ENCODE measurements around the gene CCDC127. TPM values are rescaled to one million over a fixed set of nuclear protein-coding genes. Genes with fewer than 3 reads are reported as not detected.

The CCDC127 gene
- total RNA-seq, 1 donor from 2014 or later = 7.0 TPM

DNA sequence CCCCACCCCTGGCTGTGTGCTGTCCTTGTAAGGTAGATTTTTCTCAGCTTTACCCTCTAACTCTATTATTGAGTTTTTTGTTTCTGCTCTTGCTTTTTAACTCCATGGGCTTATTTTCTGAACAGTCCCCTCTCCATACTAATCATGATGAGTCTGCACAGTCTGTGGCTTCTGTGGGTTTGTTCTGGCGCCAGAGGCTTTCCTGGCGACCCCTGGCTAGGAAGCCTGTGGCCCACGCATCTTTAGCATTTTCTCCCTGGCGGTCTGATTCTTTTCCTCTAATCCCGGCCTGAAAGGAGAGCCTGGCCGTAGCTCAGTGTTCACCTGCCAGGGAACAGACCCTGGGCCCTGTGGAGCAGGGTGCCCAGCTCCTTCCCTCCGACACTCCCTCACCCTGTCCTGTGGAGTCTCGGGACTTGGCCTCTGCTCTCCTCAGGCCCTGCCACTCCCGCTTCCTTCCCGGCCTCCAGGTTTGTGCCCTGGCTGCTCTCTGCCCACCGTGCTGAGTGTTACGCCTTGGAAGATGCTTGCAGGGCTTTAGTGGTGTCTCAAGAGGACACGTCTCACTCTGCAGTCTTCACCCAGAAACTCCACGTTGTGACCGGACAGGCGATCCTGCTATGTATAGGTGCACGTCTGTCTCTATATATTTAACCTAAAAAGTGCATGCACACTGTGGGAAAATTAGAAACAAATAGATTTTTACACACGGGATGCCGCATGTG lies 58.3 kb downstream of the CCDC127 start:
- DNase-seq (ENCODE audit: low spot score) = no peak

DNA sequence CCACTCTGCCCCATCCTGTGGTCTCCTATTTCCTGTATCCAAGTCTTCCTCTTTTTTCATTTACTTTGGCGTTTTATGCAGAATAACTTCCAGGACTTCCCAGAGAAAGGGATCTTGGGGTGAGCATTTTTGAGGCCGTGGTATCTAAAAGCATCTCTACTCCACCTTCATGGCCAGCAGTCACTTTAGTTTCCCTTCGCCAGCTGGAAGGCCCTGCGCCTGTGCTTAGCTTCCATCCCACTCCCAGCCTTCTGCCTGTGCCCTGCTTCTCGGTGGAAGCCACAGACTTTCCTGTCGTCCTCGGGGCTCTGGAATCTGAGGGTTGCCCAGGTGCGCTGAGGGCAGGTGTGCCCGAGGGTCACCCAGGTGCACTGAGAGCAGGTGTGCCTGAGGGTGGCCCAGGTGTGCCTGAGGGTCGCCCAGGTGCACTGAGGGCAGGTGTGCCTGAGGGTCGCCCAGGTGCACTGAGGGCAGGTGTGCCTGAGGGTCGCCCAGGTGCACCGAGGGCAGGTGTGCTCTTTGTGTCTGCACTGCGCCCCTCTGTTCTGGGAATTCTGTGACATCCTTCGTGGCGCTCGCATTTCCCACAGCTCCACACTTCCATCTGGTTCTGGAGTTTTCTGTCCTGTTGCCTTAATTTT lies 59.0 kb downstream of the CCDC127 start:
- DNase-seq (ENCODE audit: low spot score) = no peak

DNA sequence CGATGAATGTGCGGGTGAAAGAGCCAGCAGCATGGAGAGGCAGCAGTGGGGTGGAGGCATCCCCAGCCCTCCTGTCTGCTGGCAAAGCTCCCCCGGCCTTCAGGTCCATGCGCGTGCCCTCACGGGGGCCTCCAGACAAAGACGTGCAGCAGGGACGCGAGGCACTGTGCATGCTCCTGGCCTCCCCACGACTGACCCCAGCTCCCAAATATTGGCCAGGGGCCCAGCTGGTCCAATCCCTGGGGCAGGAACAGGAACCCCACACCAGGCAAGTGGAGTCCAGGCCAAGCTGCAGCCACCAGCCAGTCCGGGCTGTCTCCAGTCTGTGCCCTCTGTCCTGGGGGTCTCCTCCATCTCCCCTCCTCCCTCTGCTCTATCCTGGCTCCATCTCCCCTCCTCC lies 60.2 kb downstream of the CCDC127 start:
- no peak for DNase-seq (ENCODE audit: low spot score)

DNA sequence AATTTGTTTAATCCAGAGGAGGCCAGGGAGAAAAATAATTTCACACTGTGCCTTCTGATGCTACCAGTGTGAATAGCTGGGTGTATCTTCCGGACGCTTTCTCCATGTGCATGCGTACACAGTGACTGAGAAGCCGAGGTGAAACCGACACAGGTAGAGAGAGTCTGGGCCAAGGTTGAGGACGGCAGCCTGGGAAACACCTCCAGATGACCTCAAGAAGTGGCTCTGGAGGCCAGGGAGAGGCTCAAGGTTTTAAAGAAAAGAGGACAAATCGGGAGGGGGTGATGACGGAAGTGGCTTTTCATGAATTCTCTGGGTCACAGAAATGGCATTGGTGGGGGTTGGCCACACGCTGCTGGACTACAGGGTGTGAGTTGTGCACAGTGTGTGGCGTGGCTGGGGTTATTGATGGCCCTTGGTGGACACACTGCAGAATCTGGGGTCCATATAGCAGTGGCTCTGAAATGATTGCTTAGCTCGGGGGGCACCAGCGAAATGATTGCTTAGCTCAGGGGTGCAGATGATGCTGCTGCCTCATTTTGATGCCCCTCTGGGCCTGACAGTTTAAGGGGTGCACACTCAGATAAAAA lies 60.7 kb downstream of the CCDC127 start:
- DNase-seq (ENCODE audit: low spot score) = no peak

DNA sequence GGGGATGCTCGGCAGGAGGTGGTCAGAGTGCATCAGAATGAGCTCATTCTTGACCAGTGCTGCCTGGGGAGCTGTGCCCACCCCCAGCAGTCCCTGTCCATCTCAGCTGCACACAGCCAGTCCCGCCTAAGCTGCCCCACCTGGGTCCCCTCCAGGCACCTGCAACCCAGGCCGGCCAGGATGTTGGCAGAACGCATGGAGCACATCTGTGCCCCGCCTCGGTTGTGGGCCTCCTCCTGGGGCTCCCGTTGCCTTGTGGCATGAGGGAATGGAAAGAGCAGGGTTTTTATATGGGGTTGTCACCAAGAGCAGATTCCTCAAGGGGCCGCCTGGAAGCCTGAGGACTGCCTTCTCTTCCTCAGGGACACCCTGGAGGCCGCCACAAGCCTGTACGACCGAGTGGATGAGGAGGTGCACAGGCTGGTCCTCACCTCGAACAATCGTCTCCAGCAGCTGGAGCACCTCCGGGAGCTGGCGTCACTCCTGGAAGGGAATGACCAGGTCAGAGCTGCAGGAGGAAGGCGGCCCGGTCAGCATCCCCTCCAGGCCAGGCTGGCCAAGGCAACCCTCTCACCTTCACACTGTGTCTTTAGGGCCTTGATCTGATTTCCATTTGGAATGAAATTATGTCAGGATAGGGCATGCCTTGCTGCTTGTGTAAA lies 61.4 kb downstream of the CCDC127 start:
- no peak for DNase-seq (ENCODE audit: low spot score)

DNA sequence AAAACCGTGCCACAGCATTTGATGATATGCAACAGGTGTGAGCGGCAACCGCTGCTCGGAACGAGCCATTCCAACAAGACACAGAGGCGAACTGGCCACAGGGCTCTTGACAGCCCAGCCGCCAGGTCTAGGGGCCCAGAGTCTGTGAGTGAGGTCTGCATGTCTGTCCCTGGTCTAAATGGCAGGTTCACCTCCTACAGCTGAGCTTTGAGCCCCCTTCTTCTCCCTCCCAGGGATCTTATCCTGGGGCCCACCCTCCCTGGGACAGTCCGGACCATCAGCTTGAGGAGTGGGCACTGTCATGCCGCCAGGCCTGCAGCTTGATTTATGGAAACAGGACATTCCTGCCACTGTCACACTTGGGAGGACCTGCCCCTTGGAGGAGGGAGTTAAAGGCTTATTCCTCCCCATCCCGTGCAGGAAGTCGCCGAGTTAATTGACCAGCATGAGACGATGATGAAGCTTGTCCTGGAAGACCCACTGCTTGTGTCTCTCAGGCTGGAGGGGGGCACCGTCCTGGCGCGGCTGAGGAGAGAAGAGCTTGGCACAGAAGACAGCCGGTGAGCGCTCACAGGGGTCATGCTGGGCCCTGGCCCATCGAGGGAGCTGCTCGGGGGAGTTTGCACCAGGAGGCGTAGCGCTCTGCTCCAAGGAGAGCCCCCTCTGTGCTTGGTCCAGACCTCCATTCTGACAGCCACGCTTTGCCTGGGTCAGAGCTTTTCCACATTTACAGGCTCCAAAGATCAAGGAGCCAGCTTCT lies 62.1 kb downstream of the CCDC127 start:
- no peak for DNase-seq (ENCODE audit: low spot score)

DNA sequence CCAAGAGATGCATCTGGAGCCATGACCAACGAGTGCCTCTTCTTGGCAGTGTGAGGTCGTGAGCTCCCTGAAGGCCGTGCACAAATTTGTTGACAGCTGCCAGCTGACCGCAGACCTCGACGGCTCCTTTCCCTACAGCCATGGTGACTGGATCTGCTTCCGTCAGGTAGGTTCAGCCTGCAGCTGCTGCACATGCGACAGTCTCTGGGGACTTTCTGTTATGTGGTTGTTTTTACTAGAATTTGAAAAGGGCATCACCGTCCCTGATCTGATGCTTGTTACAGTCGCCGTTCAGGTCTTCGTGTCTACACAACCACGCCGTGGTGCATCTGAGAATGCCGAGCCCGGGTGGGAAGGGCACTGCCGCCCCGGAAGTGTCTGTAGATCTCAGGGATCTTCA lies 63.1 kb downstream of the CCDC127 start:
- no peak for DNase-seq (ENCODE audit: low spot score)

DNA sequence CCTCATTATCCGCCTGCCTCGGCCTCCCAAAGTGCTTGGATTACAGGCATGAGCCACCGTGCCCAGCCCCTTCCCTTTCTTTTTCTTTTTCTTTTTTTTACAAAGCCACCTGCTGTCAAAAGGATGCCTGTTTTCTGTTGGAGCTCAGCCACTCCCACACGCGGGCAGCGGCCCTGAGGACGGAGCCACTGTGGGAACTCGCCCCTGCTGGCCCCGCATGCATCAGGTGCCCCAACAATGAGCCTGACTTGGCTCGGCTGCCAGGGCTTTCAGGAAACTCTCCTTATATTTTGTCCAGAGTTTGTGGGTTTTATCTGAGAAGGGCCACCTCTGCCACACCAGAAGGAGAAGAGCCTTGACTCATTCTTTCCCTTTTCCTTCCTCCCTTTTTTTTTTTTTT lies 63.7 kb downstream of the CCDC127 start:
- no peak for DNase-seq (ENCODE audit: low spot score)

DNA sequence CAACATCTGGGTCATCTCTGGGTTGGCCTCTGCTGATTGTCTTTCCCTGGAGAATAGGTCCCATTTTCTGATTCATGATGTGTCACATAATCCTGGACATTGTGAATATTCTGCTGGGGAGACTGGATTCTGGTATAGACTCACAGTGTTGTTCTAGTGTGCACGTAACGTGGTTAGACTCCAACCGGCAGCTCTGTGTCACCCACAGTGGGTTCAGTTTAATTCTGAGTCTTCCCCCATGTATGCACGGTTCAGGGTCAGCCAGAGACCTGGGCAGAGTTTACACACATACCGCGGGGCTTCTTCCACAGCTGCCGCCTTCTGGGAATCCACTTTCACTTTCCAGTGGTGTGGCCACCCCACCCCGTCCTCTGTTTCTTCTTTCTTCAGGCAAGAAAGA lies 64.7 kb downstream of the CCDC127 start:
- DNase-seq (ENCODE audit: low spot score) = no peak

DNA sequence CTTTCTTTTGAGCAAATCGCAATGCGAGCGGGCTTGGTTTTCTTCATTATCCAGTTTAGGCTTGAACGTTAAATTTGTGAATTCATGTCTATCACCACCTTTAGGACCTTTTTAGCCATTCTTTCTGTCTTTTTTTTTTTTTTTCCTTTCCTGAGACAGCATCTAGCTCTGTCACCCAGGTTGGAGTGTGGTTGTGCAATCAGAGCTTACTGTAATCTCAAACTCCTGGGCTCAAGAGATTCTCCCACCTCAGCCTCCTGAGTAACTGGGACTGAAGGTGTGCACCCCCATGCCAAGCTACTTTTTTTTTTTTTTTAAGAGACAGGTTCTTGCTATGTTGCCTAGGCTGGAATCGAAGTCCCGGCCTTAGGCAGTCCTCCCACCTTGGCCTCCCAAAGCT lies 65.9 kb downstream of the CCDC127 start:
- no peak for DNase-seq (ENCODE audit: low spot score)

DNA sequence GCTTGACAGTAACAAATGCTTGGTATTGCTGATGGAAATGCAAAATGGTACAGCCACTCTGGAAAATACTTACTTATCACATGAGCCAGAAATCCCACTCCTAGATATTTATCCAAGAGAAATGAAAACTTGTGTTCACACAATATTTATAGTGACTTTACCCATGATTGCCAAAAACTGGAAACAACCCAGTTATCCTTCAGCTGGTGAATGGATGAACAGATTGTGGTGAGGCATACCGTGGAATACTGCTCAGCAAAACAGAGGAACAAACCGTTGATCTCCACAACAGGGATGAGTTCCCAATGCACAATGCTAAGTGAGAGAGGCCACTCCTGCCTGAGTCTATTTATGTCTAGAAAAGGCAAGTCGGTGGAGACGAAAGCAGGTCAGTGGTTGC lies 67.2 kb downstream of the CCDC127 start:
- DNase-seq (ENCODE audit: low spot score) = no peak

DNA sequence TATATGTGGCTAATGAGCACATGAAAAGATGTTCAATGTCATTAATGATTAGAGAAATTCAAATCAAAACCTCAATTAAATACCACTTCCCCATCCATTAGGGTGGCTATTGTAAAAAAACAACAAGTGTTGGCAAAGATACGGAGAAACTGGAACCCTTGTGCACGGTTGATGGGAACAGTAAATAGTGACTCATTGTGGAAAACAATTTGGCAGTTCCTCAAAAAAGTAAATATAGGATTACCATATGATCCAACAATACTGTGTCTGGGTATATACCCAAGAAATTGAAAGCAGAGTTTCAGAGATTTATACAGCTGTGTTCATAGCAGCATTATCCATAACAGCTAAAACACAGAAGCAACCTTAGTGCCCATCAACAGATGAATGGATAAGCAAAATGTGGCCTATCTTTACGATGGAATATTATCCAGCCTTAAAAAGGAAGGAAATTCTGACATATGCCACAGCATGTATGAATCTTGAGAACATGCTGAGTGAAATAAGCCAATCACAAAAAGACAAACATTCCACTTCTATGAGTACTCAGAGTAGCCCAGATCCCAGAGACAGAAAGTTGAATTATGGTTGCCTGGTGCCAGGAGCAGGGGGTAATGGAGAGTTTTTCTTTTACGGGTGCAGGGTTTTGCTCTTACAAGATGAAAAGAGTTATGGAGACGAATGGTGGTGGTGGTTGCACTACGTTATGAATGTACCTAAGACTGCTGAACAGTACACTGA lies 68.0 kb downstream of the CCDC127 start:
- DNase-seq (ENCODE audit: low spot score) = no peak

DNA sequence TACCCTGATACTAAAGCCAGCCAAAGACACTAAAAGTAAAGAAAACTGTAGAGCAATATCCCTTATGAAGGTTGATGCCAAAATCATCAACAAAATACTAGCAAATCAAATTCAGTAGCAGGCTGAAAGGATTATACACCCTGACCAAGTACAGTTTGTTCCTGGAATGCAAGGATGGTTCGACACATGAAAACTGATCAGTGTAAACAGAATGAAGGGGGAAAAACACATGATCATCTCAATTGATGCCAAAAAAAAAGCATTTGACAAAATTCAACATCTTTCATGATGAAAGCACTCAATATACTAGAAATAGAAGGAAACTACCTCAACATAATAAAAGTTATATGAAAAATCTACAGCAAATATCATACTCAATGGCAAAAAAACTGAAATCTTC lies 70.2 kb downstream of the CCDC127 start:
- no peak for DNase-seq (ENCODE audit: low spot score)

Other genes starting within 250 kb of the CCDC127 start
- gene PLEKHG4B, start 126.0 kb downstream of the CCDC127 start, total RNA-seq = 0.09 TPM
- not detected for gene LRRC14B, start 26.7 kb downstream of the CCDC127 start, total RNA-seq
- 140 TPM for gene SDHA, start 167 bp upstream of the CCDC127 start, total RNA-seq
- 97.1 TPM for gene PDCD6, start 53.5 kb upstream of the CCDC127 start, total RNA-seq
- gene AHRR, start 103.6 kb upstream of the CCDC127 start, total RNA-seq = 3.5 TPM
- gene EXOC3, start 225.0 kb upstream of the CCDC127 start, total RNA-seq = 71.6 TPM

All from mucosa of gallbladder (tissue), 1 donor.